MM.1S (cell line): ENCODE results near the gene LASP1.

Experiments
- DNase-seq: peaks from one replicate; pipeline ENCODE4 v3.0.0-alpha.2; 2015
- H2AFZ ChIP-seq: fragments of 300-600 bp; sonication (generic); 2 replicates; pipeline ENCODE4 v1.6.0; 2016; ENCODE audit warnings: antibody characterized with exemption, low read length
- H3F3A ChIP-seq: fragments of 300-600 bp; sonication (generic); 2 replicates; pipeline ENCODE4 v1.6.1; 2016; ENCODE audit warnings: mild to moderate bottlenecking, antibody characterized with exemption, low read length, moderate library complexity, mixed read lengths; ENCODE audit not compliant: insufficient read depth
- H3K27ac ChIP-seq: fragments of 300-600 bp; sonication (generic); 2 replicates; pipeline ENCODE4 v1.5.1; 2016; ENCODE audit warnings: mild to moderate bottlenecking, low read length
- H3K27me3 ChIP-seq: fragments of 300-600 bp; sonication (generic); replicated peaks from 2 replicates; pipeline ENCODE4 v1.6.0; 2016; ENCODE audit warnings: low read length; ENCODE audit not compliant: insufficient read depth
- H3K36me3 ChIP-seq: fragments of 300-600 bp; sonication (generic); replicated peaks from 2 replicates; pipeline ENCODE4 v1.6.1; 2016; ENCODE audit warnings: mild to moderate bottlenecking, low read length, mixed read lengths; ENCODE audit not compliant: insufficient read depth
- H3K4me1 ChIP-seq: fragments of 300-600 bp; sonication (generic); 2 replicates; pipeline ENCODE4 v1.6.1; 2016; ENCODE audit warnings: low read length, mixed read lengths
- H3K4me2 ChIP-seq: fragments of 300-600 bp; sonication (generic); 2 replicates; pipeline ENCODE4 v1.6.0; 2016; ENCODE audit warnings: low read depth, low read length
- H3K4me3 ChIP-seq: fragments of 300-600 bp; sonication (generic); 2 replicates; pipeline ENCODE4 v1.5.1; 2016; ENCODE audit warnings: low read length, mixed read lengths
- H3K79me2 ChIP-seq: fragments of 300-600 bp; sonication (generic); 2 replicates; pipeline ENCODE4 v1.6.1; 2016; ENCODE audit warnings: mixed run types, low read length, mixed read lengths
- H3K9ac ChIP-seq: fragments of 300-600 bp; sonication (generic); 2 replicates; pipeline ENCODE4 v1.6.1; 2016; ENCODE audit warnings: low read length, mixed read lengths
- H3K9me2 ChIP-seq: fragments of 300-600 bp; sonication (generic); replicated peaks from 2 replicates; pipeline ENCODE4 v1.6.1; 2016; ENCODE audit warnings: mild to moderate bottlenecking, low read length, mixed read lengths; ENCODE audit not compliant: insufficient read depth
- H3K9me3 ChIP-seq: fragments of 300-600 bp; sonication (generic); replicated peaks from 2 replicates; pipeline ENCODE4 v1.6.1; 2016; ENCODE audit warnings: mild to moderate bottlenecking, low read length, mixed read lengths; ENCODE audit not compliant: insufficient read depth
- H4K20me1 ChIP-seq: fragments of 300-600 bp; sonication (generic); 2 replicates; pipeline ENCODE4 v1.6.1; 2016; ENCODE audit warnings: mild to moderate bottlenecking, low read length, moderate library complexity, mixed read lengths; ENCODE audit not compliant: insufficient read depth
- CTCF ChIP-seq: fragments of 300-600 bp; sonication (generic); IDR thresholded peaks from 2 replicates; pipeline ENCODE4 v1.5.1; 2016; ENCODE audit warnings: antibody characterized with exemption, low read length, mixed read lengths
- EZH2 ChIP-seq: fragments of 300-600 bp; sonication (generic); optimal IDR thresholded peaks from 2 replicates; pipeline ENCODE3; 2017; ENCODE audit warnings: low read depth, mild to moderate bottlenecking, antibody characterized with exemption, low read length, mixed read lengths
- EZH2phosphoT487 ChIP-seq: fragments of 300-600 bp; sonication (generic); IDR thresholded peaks from 2 replicates; pipeline ENCODE4 v1.6.1; 2018; ENCODE audit warnings: antibody characterized with exemption, low read length

The LASP1 gene

GRCh38 chr17:38958756-38959155 lies 88.9 kb downstream of the LASP1 start:
- no peak overlapping the region for H2AFZ ChIP-seq

DNA sequence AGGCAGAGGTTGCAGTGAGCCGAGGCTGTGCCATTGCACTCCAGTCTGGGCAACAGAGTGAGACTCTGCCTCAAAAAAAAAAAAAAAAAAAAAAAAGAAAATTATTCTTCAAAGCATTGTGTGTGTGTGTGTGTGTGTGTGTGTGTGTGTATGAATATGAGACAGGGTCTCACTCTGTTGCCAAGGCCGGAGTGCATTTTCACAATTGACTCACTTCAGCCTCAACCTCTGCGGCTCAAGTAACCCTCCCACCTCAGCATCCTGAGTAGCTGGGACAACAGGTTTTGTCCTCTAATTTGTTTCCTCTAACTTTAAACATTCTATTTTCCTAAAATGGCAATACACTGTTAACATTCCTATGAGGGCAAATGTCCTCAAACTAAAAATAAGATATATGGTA lies 89.7 kb downstream of the LASP1 start:
- no peaks in the 10 kb centered on the region for H3K27me3 ChIP-seq
- TF ChIP-seq EZH2phosphoT487 = no peak
- TF ChIP-seq EZH2 = no peak
- TF ChIP-seq CTCF = no peak
- no peak overlapping the region for H2AFZ ChIP-seq
- no peak overlapping the region for H3K9ac ChIP-seq
- H3K4me2 ChIP-seq = no peak overlapping the region
- no peaks in the 10 kb centered on the region for H3F3A ChIP-seq
- no peak overlapping the region for H3K27ac ChIP-seq
- 0 out of 2 replicates have a peak, but pooled peaks cover 3% of the 10 kb centered on the region for H3K4me1 ChIP-seq
- no peaks in the 10 kb centered on the region for H4K20me1 ChIP-seq
- H3K79me2 ChIP-seq = no peaks in the 10 kb centered on the region
- H3K9me3 ChIP-seq = no peaks in the 10 kb centered on the region
- no peak overlapping the region for H3K4me3 ChIP-seq
- no peaks in the 10 kb centered on the region for H3K36me3 ChIP-seq
- DNase-seq = no peak
- no peaks in the 10 kb centered on the region for H3K9me2 ChIP-seq

More at GRCh38 chr17:38958756-38959155, 88.9 kb downstream of the LASP1 start:
- Histone ChIP-seq H3K79me2 (no peaks in the 10 kb centered on the region), H3K36me3 (no peaks in the 10 kb centered on the region), H3K9me2 (no peaks in the 10 kb centered on the region), H3F3A (no peaks in the 10 kb centered on the region), H3K4me2 (no peak overlapping the region), H4K20me1 (no peaks in the 10 kb centered on the region), H3K9ac (no peak overlapping the region), H3K27ac (no peak overlapping the region), H3K4me3 (no peak overlapping the region), H3K9me3 (no peaks in the 10 kb centered on the region), H3K27me3 (no peaks in the 10 kb centered on the region), H3K4me1 (0 out of 2 replicates have a peak, but pooled peaks cover 3% of the 10 kb centered on the region)
- DNase-seq = no peak
- TF ChIP-seq CTCF (no peak), EZH2phosphoT487 (no peak), EZH2 (no peak)

- no peak overlapping the region for H3K27ac ChIP-seq
- TF ChIP-seq EZH2phosphoT487 = no peak
- no peak for TF ChIP-seq EZH2
- H3F3A ChIP-seq = no peaks in the 10 kb centered on the region
- DNase-seq = peak; percentile 16
- H2AFZ ChIP-seq = no peak overlapping the region
- H3K9ac ChIP-seq = no peak overlapping the region
- H3K4me2 ChIP-seq = no peak overlapping the region
- no peaks in the 10 kb centered on the region for H4K20me1 ChIP-seq
- 0 out of 2 replicates have a peak, but pooled peaks cover 3% of the 10 kb centered on the region for H3K4me1 ChIP-seq
- H3K9me3 ChIP-seq = no peaks in the 10 kb centered on the region
- H3K4me3 ChIP-seq = no peak overlapping the region
- no peaks in the 10 kb centered on the region for H3K36me3 ChIP-seq
- no peaks in the 10 kb centered on the region for H3K79me2 ChIP-seq
- no peaks in the 10 kb centered on the region for H3K27me3 ChIP-seq
- no peaks in the 10 kb centered on the region for H3K9me2 ChIP-seq
These were observed 90.5 kb downstream of the LASP1 start for GRCh38 chr17:38960402-38960801.

DNA sequence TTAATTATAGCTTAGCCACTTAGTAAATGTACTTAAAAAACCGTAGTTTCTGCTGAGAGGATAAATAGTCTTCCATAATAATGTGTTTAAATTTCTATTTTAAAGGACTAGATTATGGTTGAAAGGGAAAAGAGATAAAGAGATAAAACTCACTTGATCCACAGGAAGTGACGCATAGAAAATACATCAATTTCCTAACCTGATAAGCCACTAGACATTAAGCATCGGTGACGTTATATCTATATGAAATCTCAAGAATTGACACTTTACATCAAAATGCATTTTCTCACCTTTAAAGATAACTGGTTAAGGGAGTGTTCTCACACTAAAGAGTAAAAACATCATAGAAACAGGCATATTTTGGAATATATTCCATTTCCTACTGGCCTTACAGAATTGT lies 91.6 kb downstream of the LASP1 start:
- TF ChIP-seq EZH2phosphoT487 (no peak), CTCF (no peak), EZH2 (no peak)
- no peak overlapping the region for H3K9ac ChIP-seq
- H3K4me1 ChIP-seq = 0 out of 2 replicates have a peak, but pooled peaks cover 3% of the 10 kb centered on the region
- no peaks in the 10 kb centered on the region for H3K9me3 ChIP-seq
- DNase-seq = no peak
- H3K27ac ChIP-seq = no peak overlapping the region
- H3K4me2 ChIP-seq = no peak overlapping the region
- H3K9me2 ChIP-seq = no peaks in the 10 kb centered on the region
- no peaks in the 10 kb centered on the region for H3K79me2 ChIP-seq
- no peak overlapping the region for H3K4me3 ChIP-seq
- no peaks in the 10 kb centered on the region for H3F3A ChIP-seq
- H2AFZ ChIP-seq = no peak overlapping the region
- no peaks in the 10 kb centered on the region for H4K20me1 ChIP-seq
- H3K36me3 ChIP-seq = no peaks in the 10 kb centered on the region
- H3K27me3 ChIP-seq = no peaks in the 10 kb centered on the region
